HG03066 (cell line): Measurements from ENCODE around the gene GPI.

Source experiments
- ATAC-seq: cut with Tn5 transposase; IDR thresholded peaks from one replicate; pipeline ENCODE4 v1.9.1; 2021; ENCODE audit warnings: low read depth; ENCODE audit not compliant: unreplicated experiment

GPI gene

DNA sequence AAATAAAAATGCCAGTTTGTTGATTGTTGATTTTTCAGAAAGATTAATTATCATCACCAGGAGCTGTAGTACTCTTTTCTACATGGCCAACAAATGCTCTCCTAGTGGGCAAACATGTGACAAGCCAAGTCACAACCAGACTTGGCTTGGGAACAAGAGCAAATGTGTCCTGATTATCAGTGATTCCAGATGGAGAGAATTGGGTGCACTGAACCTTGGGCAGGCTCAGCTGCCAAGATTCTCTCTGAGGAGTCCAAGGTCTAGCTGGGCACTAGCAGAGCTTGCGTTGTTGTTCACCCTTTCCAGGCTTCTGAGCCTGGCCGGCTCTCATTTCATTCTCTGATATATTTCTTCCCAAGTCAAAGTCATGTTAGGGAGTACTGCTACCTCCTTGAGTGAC, 27.3 kb upstream of the GPI start:
- ATAC-seq = no peak

GRCh38 chr19:34341935-34342680, 22.9 kb upstream of the GPI start:
- ATAC-seq = no peak

- no peak for ATAC-seq
These were observed 21.2 kb upstream of the GPI start for GRCh38 chr19:34343751-34344150.

- no peak for ATAC-seq
These were observed 19.0 kb upstream of the GPI start for GRCh38 chr19:34345947-34346351.

- ATAC-seq = no peak
These were observed 17.3 kb upstream of the GPI start for GRCh38 chr19:34347561-34348165.

DNA sequence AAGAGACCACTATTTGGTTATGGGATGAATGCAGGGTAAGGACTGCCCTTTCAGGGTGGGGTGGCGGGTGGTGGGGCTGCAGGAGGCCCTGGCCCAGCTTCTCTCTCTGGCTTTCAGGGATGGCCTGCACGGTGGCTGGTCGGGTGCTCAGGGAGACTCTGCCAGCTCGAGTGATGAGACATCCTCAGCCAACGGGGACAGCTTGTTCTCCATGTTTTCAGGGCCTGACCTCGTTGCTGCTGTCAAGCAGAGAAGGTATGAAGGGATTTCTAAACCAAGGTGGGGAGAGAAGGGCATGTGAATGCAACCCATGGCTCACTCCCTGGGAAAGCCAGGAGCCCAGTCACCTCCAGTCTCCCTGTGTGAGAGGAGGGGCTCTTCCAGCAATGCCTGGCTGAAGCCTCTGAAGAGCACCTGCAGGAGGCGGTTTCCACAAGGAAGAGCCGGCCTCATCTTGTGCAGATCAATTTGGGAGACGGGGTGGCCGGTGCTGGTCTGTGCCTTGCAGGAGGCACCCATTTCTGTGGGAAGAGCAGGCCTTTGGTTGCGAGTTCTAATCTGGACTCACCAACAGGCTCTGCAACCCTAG, 16.0 kb upstream of the GPI start:
- no peak for ATAC-seq

- ATAC-seq = no peak
These were observed 14.8 kb upstream of the GPI start for GRCh38 chr19:34350161-34350561.

- no peak for ATAC-seq
These were observed 13.6 kb upstream of the GPI start for GRCh38 chr19:34351382-34351826.

DNA sequence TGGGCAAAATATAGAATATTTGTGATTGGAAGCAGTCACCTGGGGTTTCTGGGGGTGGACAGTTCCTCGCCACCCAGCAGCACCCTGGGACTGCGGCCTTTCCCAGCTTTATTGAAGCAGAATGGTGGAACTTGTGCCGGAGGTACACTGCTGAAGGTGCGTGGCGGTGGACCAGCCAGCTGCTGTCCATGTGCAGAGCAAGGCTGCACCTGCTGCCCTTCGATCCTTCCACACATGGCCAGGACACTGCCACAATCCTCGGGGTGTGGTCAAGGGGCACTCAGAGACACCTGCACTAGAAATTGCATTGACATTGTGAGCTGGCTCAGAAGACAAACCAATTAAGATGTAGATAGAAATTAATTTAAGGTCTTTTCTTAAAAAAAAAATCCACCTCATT, 11.4 kb upstream of the GPI start:
- no peak for ATAC-seq

- no peak for ATAC-seq
These were observed 9.8 kb upstream of the GPI start for GRCh38 chr19:34355201-34355600.

DNA sequence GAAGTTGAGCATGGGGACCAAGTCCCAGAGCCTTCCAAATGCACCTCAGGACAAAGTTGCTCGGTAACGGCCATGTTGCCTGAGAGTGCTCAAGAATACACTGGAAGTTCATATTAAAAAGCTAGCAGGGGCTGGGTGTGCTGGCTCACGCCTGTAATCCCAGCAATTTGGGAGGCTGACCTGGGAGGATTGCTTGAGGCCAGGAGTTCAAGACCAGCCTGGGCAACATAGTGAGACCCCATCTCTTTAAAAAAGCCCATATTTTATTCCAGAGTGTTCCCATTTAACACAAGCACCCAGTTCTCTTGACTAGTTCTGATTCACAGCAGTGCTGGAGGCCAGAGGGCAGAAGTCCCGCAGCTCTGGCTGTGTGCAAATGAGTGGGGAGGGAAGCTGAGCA, 8.1 kb upstream of the GPI start:
- no peak for ATAC-seq

DNA sequence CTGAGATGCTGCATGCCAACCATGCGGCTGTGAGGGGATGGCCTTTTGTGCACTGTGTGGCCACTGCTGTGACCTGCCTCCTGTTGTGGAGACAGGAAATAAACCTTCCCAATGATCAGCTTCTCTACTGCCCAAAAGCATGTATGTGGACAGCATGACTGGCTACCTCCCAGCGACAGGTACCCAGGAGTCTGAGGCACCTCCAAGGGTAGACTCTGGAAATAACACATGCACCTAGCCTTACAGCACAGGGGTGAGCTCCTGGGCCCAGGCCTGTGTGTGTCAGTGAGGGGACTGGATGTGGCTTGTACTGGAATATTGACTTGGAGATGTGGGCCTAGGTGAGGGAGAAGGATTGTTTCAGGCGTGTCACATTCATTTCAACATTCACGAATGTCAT, 7.6 kb upstream of the GPI start:
- no peak for ATAC-seq

GRCh38 chr19:34359140-34359953, 5.6 kb upstream of the GPI start:
- peak; percentile 91 for ATAC-seq

GRCh38 chr19:34359954-34360315, 5.1 kb upstream of the GPI start:
- ATAC-seq = no peak

GRCh38 chr19:34360354-34360909, 4.6 kb upstream of the GPI start:
- no peak for ATAC-seq

DNA sequence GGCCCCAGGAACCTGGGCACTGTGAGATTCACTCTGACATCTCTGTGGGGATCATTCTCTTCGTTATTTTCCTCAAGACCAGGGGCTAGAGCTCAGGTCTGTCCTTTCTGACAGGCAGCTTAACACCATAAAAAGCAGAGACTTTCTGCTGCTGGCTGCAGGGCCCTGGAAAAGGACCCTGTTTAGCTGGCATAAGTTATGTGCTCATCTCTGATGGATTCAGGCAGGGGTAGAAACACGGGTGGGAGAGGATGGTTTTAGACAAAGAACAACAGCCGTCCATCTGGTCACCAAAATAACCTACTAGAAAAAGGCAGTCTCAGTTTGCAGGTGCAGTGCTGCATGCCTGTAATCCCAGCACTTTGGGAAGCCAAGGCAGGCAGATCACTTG, 2.3 kb upstream of the GPI start:
- no peak for ATAC-seq

DNA sequence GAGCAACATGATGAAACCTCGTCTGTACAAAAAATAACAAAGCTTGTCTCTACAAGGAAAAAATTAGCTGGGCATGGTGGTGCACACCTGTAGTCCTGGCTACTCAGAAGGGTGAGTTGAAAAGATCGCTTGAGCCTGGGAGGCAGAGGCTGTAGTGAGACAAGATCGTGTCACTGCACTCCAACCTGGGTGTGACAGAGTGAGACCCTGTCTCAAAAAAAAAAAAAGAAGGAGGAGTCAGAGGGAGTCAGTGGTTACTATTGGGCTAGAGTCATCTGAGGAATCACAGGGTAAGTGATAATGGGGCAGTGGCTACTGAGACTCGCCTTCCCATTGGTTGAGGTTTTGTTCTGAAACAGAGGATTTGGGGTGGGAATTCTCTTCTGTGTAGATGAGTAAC, 1.9 kb upstream of the GPI start:
- ATAC-seq = no peak

DNA sequence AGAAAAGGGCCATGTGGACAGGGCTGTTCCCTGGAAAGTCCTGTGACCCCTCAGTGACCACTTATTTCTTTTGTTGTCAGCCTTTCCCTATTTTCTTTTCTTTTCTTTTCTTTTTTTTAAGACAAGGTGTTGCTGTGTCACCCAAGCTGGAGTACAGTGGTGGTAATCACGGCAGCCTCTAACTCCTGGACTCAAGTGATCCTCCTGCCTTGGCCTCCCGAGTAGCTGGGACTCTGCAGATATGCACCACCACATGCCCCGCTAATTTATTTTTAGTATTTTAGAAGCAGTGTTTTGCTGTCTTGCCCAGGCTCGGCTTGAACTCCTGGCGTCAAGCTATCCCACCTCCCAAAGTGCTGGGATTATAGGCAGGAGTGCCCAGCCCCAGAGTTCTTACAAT, 1.1 kb upstream of the GPI start:
- no peak for ATAC-seq

DNA sequence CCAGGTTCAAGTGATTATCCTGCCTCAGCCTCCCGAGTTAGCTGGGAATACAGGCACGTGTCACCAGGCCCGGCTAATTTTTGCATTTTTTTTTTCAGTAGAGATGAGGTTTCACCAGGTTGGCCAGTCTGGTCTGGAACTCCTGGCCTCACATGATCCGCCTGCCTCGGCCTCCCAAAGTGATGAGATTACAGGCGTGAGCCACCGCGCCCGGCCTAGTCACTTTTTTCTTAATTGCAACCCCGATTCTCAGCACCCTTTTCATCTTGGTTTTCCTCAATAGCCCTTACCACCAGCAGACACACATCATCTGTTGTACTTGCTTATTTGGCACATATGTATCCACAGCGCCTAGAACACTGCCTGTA, 550 bp upstream of the GPI start:
- ATAC-seq = no peak

GRCh38 chr19:34365463-34366401, 736 bp downstream of the GPI start:
- peak; percentile 13 for ATAC-seq
